ENCODE data around the gene PCSK6.

The PCSK6 gene

GRCh38 chr15:101445562-101446517 is 43.7 kb downstream of the PCSK6 start:
- DNase-seq: no peak

GRCh38 chr15:101444807-101445508 is 44.5 kb downstream of the PCSK6 start:
- DNase-seq: no peak

DNA sequence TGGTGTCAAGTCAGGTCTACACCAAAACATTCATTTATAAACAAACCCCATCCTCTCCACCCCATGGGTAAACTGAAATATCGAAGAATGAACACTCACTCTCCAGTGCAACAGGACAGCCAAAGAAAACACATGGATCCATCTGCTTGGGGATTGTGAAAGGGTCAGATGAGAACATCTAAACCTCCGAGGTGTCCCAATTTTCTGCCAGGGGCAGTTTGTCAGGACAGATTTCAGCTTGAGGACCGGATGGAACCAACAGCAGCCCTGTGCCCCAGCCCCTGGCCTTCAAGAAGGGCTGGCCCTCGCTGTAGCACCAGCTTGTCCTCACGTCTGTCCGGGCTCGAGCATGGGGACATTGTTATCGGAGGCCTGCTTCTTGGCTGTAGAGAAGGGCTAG is 45.5 kb downstream of the PCSK6 start:
- no peak for DNase-seq

DNA sequence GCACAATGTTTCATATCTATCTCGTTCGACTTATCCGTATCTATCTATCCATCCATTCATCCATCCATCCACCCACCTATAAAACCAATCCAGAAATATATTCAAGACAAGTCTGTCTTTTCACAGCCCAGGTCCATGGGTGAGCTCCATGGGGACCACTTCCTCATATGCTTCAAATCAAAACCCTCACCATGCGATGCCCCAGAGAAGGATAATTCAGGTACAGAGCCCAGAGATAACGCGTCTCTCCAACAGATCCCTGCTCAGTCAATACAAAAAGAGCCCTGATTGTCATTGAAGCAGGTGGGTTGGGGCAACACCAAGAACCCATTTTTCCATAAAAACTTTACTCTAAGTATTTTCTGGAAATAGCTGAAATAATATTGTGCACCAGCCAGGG is 47.2 kb downstream of the PCSK6 start:
- no peak for DNase-seq

GRCh38 chr15:101441696-101442095 is 47.8 kb downstream of the PCSK6 start:
- DNase-seq: no peak

- no peak for DNase-seq
These were observed 48.5 kb downstream of the PCSK6 start for GRCh38 chr15:101440846-101441590.

DNA sequence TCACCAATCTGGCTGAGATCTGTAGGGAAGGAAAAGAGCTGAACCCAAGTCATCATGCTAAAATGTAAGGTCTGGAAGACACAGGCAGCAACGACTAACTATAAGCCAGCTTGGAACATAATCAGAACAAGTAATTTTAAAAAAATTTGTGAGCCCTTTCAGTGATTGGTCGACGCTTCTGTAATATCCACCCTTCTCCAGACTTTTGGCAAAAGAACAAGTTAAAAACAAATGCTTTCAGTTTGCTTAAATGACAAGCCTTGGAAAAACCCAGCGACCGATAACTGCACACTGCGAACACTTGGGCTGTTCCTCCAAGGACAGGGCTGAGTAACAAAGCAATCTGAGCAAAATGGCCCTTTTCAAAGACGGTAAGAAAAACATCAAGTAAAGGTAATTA is 49.6 kb downstream of the PCSK6 start:
- DNase-seq: no peak

DNA sequence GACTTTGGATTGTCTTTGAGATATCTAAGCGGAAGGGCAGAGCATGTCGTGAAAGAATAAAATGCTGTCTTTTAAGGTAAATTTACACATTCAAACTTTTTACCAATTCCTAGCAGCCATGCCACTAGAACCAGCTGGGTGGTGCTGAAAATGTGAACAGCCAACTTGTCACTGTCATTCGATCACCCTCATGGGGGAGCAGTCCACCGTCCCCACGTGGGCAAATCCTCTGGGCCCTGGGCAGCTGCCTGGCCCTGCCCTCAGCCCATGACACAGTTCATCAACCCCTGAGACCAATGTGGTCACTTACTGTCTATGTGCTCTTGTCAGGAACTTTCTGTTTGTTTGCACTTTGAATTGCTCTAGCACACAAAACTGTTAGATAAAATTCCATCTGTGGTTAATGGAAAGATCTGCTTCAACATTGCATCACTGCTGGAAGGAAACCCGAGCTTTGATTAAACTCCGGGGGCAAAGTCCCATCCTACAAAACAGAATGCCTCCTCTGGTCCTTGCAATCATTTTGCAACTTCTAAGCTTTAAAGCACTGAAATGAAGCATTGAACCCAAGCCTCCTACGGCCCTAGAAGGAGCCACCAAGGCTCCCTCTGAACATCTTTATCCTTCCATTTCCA is 50.1 kb downstream of the PCSK6 start:
- no peak for DNase-seq

- DNase-seq: no peak
These were observed 50.8 kb downstream of the PCSK6 start for GRCh38 chr15:101438482-101439284.

DNA sequence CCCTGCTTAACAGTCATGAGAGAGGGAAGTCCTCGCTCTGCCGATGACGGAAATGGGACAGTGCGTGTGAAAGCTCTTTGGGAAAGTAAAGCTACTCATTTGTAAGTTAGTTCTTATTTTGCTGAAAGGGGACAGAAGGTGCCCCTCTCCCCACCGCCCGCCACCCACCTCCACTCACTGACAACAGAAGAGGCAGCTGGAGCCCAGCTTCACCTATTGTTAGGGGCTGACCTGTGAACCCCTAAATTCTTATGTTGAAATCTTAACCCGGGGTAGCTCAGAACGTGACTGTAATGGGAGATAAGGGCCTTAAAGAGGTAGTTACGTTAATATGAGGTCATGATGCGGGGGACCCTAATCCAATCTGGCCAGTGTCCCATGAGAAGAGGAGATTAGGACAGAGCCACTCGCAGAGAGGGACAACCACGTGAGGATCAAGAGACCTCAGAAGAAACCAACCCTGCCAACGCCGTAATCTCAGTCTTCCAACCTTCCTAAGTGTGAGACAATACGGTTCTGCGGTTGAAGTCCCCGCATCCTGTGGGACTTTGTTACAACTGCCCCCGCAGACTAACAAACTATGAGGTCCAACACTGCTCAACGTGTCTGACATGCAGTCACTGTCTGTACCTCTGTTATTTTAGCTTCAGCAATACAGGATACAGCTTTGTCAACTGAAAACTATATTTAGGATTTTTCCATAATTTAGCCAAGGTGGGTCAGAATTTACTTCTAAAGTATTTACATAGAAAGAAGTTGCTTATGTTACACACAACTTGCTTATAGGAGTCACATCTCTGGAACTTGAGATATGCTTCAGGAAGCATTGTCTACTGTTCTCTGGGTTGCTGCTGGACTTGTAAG is 51.7 kb downstream of the PCSK6 start:
- DNase-seq: no peak

- no peak for DNase-seq
These were observed 52.3 kb downstream of the PCSK6 start for GRCh38 chr15:101437209-101437608.

DNA sequence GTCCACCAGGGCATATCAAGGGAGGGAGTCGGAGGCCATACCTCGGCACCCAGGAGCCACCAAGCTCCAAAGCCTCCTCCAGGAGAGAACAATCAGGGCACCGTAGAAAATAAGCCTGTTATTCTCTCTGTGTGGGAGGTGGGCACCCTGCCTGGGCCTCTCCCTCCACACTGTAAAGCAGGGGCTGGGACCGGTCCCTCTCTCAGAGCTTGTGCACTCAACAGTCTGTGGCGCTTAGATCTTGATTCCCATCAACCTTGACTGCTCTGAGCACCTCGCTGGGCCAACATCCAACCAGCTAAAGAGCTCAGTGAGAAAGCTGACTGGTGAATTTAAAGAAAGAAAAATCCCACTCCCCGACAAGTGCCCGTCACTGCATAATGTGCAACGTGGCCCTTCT is 53.0 kb downstream of the PCSK6 start:
- no peak for DNase-seq

DNA sequence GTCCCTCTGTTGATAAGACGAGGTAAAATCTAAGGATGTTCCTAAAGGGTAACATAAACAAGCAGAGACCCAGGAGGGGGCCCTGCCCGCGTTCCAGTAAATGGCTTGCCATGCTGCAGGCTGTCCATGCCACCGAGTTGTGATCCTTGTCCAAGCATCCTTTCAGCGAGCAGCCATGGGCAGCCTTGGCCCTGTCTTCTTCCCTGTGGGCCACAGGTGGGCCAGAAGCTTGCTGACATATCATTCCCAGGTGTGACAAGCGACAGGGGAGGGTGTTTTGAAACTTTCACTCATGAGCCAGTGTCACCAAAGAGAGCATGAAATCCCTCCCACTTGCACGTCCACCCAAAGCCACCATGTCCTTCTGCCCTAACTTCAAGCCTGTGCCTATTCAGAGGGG is 53.7 kb downstream of the PCSK6 start:
- DNase-seq: no peak

GRCh38 chr15:101434032-101434920 is 55.2 kb downstream of the PCSK6 start:
- DNase-seq: no peak

GRCh38 chr15:101433396-101433795 is 56.1 kb downstream of the PCSK6 start:
- no peak for DNase-seq

- no peak for DNase-seq
These were observed 56.5 kb downstream of the PCSK6 start for GRCh38 chr15:101432982-101433381.

- no peak for DNase-seq
These were observed 57.8 kb downstream of the PCSK6 start for GRCh38 chr15:101431748-101432147.

DNA sequence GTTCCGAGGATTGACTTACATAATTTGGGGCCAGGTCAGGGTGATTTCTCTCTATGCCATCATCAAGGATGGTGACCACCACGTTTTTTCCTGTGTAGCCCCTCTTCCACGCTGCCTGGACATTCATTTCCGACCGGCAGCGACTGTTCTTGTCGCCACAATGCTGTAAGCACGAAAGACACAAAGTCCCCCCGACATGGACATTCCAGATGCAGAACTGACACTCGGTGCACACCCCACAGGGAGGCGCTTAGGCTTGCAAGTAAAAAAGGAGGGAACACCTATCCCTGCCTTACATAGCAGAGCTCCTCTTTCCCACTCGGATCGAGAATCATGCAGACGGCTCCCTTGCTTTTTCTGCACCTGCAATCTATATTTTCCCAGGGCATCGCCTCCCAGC is 58.2 kb downstream of the PCSK6 start:
- no peak for DNase-seq

GRCh38 chr15:101429646-101430045 is 59.9 kb downstream of the PCSK6 start:
- DNase-seq: no peak

DNA sequence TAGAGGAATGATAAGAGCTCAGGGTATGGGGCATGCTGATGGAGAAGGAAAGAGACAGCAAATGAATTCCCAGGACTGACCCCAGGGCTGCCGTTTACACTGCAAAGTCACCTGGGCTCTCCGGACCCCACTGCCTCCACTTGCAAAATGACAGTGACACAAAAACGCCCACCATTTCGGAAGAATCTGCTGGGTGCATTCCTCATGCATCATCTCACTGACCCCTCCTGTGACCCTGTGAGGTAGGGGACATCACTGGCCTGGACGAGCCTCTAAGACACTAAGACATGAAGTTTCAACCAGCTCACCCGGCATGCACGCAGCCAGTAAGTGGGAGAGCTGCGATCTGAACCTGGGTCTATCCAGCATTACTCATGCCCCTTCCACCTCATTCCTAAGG is 60.3 kb downstream of the PCSK6 start:
- DNase-seq: no peak
